ENCODE data around the gene CPSF4. TPM values are rescaled to one million over a fixed set of nuclear protein-coding genes. Genes with fewer than 3 reads are reported as not detected.

CPSF4 gene
- polyA plus RNA-seq, 3 donors: 11.6 to 56.3 (median 12.3) TPM

- 91% methylated on average over 5 of the region's 21 CpGs for WGBS (ENCODE audit: insufficient coverage)
- Histone ChIP-seq H4K20me1 (ENCODE audit: insufficient read depth, low read length) (peaks cover 100% of the 10 kb centered on the region), H3K36me3 (replicated peaks in 1 of 2; ENCODE audit: control insufficient read depth in 1 of 2, insufficient read depth in 2 of 2, low read length in 2 of 2) (peaks cover 75 to 86% of the 10 kb centered on the region in 2 donors), H2AFZ (ENCODE audit: insufficient read depth, low read depth, low read length, poor library complexity, severe bottlenecking) (no peak overlapping the region), H3K4me3 (replicated peaks in 1 of 3; ENCODE audit: low read depth in 2 of 3, low read length in 3 of 3) (no peak overlapping the region), H3K9ac (ENCODE audit: insufficient read depth, low read length, poor library complexity, severe bottlenecking) (no peak overlapping the region), H3K79me2 (ENCODE audit: insufficient read depth, low read length) (peaks cover 47% of the 10 kb centered on the region), H3K27me3 (ENCODE audit: control insufficient read depth in 2 of 2, insufficient read depth in 2 of 2, low read length in 2 of 2) (no peaks in the 10 kb centered on the region), H3K9me3 (replicated peaks in 1 of 2; ENCODE audit: control insufficient read depth in 1 of 2, insufficient read depth in 1 of 2, low read length in 2 of 2) (no peaks in the 10 kb centered on the region), H3K4me1 (ENCODE audit: control insufficient read depth in 1 of 2, insufficient read depth in 2 of 2, low read length in 2 of 2) (peaks cover 12 to 19% of the 10 kb centered on the region in 2 donors), H3K27ac (ENCODE audit: low read depth in 1 of 2, low read length in 2 of 2) (peak overlapping the region in 1 of 2 donors; percentile 53), H3K4me2 (replicated peaks; ENCODE audit: extremely low read depth, low read length, poor library complexity, severe bottlenecking) (no peak overlapping the region)
- no peak for DNase-seq
- peaks cover 66 to 84% of the 10 kb centered on the region in 2 donors for H3K36me3 Mint-ChIP-seq
- TF ChIP-seq CTCF (IDR thresholded peaks at IDR 0.05): no peak
- intact Hi-C loops (cut with micrococcal nuclease): no loop called here
- peaks cover 27% of the 10 kb centered on the region for H3K4me1 Mint-ChIP-seq
- H3K27me3 Mint-ChIP-seq (ENCODE audit: low read depth in 3 of 3): no peaks in the 10 kb centered on the region
- H3K9me3 Mint-ChIP-seq: peaks cover 0 to 2% (median 0%) of the 10 kb centered on the region in 7 donors
- no peak overlapping the region for H3K4me3 Mint-ChIP-seq
- peak overlapping the region in 4 of 7 donors; percentile 16 to 76 (median 58) for H3K27ac Mint-ChIP-seq
Observed at GRCh38 chr7:99396418-99397296, 42.1 kb upstream of the CPSF4 start.

GRCh38 chr7:99397297-99397983 lies 41.3 kb upstream of the CPSF4 start:
- no peaks in the 10 kb centered on the region for H3K27me3 Mint-ChIP-seq (ENCODE audit: low read depth in 3 of 3)
- TF ChIP-seq CTCF (IDR thresholded peaks at IDR 0.05): no peak
- peak overlapping the region in 6 of 7 donors; percentile 41 to 81 (median 56) for H3K27ac Mint-ChIP-seq
- H3K36me3 ChIP-seq (replicated peaks in 1 of 2; ENCODE audit: control insufficient read depth in 1 of 2, insufficient read depth in 2 of 2, low read length in 2 of 2): peaks cover 68 to 84% of the 10 kb centered on the region in 2 donors
- intact Hi-C loops (cut with micrococcal nuclease): no loop called here
- no peak overlapping the region for H3K4me3 ChIP-seq (replicated peaks in 1 of 3; ENCODE audit: low read depth in 2 of 3, low read length in 3 of 3)
- H2AFZ ChIP-seq (ENCODE audit: insufficient read depth, low read depth, low read length, poor library complexity, severe bottlenecking): no peak overlapping the region
- no peaks in the 10 kb centered on the region for H3K27me3 ChIP-seq (ENCODE audit: control insufficient read depth in 2 of 2, insufficient read depth in 2 of 2, low read length in 2 of 2)
- no peak for DNase-seq
- peaks cover 0 to 2% (median 0%) of the 10 kb centered on the region in 7 donors for H3K9me3 Mint-ChIP-seq
- H3K9me3 ChIP-seq (replicated peaks in 1 of 2; ENCODE audit: control insufficient read depth in 1 of 2, insufficient read depth in 1 of 2, low read length in 2 of 2): no peaks in the 10 kb centered on the region
- peaks cover 63 to 82% of the 10 kb centered on the region in 2 donors for H3K36me3 Mint-ChIP-seq
- H3K4me2 ChIP-seq (replicated peaks; ENCODE audit: extremely low read depth, low read length, poor library complexity, severe bottlenecking): no peak overlapping the region
- H3K9ac ChIP-seq (ENCODE audit: insufficient read depth, low read length, poor library complexity, severe bottlenecking): no peak overlapping the region
- H4K20me1 ChIP-seq (ENCODE audit: insufficient read depth, low read length): peaks cover 95% of the 10 kb centered on the region
- peaks cover 6 to 12% of the 10 kb centered on the region in 2 donors for H3K4me1 ChIP-seq (ENCODE audit: control insufficient read depth in 1 of 2, insufficient read depth in 2 of 2, low read length in 2 of 2)
- H3K4me3 Mint-ChIP-seq: no peak overlapping the region
- H3K79me2 ChIP-seq (ENCODE audit: insufficient read depth, low read length): peaks cover 39% of the 10 kb centered on the region
- WGBS (ENCODE audit: insufficient coverage): 88% methylated on average over 11 of the region's 18 CpGs
- peaks cover 22% of the 10 kb centered on the region for H3K4me1 Mint-ChIP-seq
- peak overlapping the region in 1 of 2 donors; percentile 53 for H3K27ac ChIP-seq (ENCODE audit: low read depth in 1 of 2, low read length in 2 of 2)
